NCI-H460 (cell line): ENCODE measurements around the gene C3orf20. TPM values are rescaled to one million over a fixed set of nuclear protein-coding genes. Genes with fewer than 3 reads are reported as not detected.

Experiments used
- DNase-seq: peaks from one replicate; pipeline ENCODE4 v3.0.0-alpha.2; 2016; ENCODE audit warnings: low read depth; ENCODE audit errors: extremely low read depth
- total RNA-seq: library from RNA; depleted of rRNA; stranded (reverse); fragments of >200 nt; shearing (Covaris generic); gene quantifications from 2 replicates; pipeline ENCODE4 v1.2.3, GENCODE V29; 2014

Gene C3orf20
- total RNA-seq, 1 experiment from 2014 or later, result not detected

DNA sequence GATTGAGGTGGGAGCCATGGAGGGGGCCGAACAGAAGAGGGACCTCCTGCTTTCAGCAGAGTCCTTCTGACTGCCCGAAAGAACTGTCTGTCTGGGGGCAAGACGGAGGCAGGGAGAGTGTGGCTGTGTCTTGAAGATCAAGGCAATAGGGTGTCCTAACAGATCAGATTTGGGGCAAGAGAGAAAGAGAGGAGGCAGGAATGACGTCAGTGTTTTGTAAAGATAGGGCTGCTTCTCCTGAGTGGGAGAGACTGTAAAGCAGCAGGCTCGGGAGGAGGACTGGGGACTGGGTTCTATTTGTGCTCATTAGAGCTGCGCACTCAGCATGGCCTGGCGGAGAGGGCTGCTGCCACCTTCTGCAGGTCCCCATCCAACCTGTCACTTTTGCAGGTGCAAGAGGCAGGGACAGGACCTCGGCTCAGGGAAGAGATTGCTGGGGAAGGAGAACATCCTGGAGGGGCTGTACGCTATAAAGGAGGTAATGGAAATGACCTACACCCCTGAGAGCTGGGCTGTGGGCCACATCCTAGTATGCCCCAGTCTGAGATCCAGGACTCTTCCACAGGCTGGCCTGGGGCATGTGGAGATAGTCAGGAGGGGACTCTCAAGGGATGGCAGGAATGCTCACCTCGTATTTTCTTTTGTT lies 114.8 kb downstream of the C3orf20 start:
- no peak for DNase-seq

DNA sequence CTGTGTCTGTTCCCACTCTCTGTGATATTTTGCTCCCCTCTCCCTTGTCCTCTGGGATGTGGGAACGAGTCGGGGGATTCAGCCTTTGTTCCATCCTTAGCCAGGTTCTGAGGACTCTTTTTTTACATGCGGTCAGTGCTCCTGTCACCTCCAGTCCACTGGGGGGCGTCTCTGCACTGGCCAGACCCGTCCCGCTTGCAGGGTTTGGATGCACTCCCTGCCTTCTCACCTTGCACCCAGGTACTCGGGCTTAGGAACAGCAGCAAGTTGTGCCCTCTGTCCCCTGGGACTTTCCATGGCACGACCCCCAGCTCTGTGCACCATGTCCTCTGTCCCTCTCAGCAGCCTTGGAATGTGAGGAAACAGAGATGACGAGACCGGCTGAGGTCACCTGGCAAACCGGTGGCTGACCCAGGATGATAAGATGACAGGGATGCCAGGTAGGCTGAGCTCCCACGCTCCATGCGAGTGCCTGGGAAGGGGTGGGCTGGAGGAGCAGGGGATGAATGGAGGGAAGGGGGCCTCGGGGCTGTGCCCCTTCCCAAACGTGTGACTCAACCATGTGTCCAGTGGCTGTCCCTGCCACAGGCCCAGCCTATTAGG lies 116.5 kb downstream of the C3orf20 start:
- DNase-seq, result peak; percentile 37

DNA sequence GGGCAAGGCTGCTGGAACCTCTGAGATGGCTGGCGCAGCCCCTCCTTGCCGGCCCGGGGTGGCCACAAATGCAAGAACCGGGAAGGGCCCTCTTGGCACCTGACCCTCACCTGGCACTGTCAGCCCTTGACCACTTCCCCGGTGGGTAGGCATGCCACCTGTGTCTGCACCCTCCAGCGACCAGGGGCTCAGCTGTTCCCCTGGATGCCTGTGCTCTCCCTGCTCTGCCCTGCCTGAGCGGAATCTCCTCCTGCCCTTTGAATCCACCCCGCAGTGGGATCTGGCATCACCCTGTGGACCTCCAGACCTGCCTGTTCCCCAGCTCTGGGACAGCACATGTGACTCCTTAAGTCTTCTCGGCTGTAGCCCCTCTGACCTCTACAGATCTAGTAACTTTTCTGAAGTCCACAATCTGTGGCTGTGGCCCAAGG lies 117.8 kb downstream of the C3orf20 start:
- no peak for DNase-seq

DNA sequence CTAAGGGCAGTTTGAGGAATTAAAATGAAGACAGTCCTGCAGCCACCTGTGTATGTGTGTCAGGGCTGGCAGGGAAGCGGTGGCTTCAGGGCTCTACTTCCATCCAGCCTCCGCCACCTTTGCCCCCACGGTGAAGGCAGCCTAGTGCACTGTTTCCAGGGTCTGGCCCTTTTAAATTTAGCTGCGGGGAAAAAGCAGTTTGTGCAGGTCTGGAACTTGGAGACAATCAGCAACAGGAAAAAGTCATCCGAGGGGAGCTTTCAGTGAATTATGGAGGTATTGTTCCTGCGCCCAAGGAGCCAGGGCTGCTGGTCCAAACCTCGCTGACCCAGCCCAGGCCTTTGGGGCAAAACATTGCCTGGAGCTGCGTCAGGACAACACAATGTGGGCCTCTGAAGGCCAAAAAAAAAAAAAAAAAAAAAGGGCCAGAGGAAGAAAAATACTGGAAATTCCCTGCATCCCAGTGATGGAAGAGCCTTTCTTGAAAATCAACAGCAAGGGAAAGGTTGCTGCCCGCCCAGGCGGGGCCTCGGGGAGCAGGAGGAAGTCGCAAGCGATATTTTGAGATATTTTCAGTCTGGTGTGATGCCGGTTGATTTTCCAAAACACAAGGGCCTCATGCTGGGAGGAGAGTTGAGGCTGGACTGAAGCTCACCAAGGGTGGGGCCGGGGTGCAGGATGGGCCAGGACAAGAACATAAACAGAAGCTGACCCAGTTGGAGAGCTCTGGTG lies 118.4 kb downstream of the C3orf20 start:
- DNase-seq, result no peak

DNA sequence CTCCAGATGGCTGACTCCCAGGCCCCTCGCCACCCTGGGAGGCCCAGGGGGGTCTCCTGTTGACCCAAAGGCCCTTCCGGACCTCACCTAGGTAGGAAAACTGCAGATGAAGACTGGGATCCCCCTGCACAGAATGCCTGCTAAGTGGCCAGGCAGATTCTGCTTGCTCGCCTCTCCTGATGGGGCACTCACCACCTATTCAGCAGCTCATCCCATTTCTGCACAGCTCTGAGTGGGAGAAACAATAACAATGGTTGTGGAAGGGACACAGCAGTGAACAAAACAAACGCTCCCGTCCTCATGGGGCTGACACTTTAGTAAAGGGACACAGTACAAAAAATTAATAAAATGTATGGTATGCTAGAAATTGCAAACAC lies 118.9 kb downstream of the C3orf20 start:
- DNase-seq, result no peak

DNA sequence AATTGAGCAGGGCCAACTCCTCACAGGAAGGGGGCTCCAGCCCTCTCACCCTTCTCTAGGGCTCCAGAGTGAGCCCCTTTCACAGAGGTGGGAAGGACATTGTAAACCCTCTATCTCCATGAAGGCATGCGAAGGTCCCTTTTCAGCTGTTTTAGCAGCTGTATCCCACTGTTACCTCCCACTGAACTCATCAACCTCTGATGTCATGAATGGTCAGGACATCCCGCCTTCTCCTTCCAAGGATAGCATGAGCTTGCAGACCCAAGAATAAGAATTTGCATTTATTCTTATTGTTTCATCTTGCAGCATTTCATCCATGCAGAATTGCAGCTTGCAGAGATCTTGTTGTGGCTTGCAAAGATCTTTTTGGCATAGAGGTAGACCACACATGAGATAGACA lies 119.5 kb downstream of the C3orf20 start:
- no peak for DNase-seq

DNA sequence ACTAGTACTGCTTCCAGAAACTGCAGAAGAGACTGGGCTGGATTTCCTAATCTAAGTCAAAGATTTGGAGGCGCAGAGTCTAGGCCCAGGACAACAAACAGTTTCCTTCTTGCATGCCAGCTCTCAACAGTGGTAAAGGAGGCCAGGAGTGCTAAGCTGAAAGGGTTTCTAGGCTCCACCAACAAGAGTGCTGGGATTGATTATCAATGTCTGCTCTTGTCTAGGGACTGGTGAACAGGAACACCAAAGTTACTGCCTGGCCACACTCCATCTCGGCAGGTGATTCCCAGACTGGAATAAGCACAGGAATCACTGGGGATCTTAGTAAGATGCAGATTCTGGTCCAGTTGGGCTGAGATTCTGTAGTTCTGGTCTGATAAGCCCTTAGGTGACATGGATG lies 121.1 kb downstream of the C3orf20 start:
- DNase-seq, result no peak

DNA sequence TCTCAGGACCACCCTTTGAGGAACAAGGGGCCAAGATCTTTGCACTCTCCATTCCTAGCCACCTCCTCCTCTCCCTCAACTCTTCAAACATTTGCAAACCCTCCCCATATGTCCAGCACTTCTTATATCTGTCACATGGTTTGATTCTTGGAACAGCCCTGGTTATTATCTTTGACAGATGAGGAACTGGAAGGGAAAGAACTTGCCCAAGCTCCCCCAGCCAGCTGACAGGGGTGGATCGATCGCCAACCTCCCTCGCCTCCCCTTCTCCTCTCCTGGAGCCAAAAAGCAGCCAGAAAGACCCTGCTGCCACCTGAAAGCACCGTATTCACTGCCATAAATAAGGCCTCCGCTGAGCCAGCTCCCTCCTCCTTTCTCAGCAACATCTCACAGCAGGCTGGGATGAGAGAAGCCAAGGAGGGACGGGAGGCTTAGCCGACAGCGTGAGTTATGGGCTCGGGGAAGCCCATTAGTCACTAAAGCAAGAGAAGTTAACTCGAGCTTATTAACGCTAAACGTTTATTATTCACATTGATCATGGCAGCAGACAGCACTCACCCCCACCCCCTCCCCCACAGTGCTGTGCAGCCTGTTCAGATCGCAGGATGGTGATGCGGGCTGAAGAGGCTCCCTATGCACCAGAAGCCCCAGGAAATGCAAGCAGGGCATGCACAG lies 121.6 kb downstream of the C3orf20 start:
- no peak for DNase-seq

DNA sequence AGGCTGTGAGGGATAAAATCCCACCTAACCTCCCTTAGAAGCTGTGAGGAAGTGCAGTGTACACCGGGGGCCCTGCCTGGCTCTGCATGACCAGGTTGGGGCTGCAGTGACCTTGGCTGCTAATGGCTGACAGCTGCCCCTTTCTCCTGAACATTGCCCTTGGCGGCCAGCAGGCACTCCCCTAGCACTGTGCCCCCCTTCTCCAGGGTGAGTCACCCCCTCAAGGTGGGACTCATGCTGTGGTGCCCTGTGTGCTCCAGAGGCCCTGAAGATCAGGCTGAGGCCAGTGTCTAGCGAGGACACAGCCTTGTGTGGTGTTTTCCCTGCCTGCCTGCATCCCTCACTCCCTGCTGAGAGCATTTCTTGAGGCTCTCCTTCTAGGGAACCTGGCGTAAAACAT lies 122.8 kb downstream of the C3orf20 start:
- DNase-seq, result no peak

DNA sequence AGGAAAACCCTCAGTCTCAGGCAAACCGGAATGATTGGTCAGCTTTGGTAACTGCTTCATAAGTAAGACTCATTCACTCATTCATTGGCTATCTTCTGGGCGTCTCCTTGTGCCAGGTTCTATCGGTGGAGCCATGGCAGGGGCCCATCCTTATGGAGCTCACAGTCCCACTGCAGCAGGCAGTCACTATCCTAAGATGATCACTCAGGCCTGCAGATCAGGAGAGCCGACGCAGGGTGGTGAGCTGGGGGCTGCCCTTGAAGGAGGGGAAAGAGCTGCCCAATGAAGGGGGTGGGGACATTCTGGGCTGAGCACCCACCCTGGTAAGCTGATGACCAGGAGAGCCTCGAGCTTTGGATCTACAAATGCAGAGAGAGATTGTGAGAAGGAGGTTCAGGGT lies 123.3 kb downstream of the C3orf20 start:
- no peak for DNase-seq

DNA sequence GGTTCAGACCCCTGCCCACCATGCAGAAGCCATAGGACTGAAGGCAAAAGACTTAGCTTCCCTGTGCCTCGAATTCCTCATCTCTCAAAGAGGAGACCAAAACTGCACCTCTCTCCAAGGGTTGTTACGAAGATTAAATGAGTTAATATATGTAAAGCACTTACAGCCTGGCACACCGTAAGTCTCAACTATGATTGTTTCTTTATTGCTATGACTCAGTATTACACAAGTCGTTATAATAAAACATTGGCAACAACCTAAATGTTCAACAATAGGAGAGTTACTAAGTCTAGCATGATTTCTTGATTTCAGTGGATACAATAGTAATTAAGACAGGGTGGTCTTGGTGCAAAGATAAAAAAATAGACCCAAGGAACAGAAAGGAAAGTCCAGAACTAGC lies 124.2 kb downstream of the C3orf20 start:
- DNase-seq, result no peak

DNA sequence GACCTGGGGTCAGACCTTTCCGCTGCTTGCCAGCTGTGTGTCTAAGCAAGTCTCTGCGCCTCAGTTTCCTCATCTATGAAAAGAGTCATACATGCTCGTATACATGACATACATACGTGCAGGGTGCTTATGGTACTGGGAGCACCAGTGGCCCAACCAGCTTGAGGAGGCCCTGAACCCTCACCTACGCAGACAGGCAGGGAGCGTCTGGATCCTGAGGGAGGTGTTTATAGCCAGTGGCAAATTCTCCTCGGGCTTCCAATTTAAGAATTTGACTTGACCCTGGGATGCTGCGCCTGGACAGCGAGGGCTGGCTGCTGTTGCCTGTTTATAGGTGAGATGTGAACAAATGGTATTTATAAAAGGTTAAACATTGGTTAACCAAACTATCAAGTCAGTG lies 126.1 kb downstream of the C3orf20 start:
- DNase-seq, result no peak

DNA sequence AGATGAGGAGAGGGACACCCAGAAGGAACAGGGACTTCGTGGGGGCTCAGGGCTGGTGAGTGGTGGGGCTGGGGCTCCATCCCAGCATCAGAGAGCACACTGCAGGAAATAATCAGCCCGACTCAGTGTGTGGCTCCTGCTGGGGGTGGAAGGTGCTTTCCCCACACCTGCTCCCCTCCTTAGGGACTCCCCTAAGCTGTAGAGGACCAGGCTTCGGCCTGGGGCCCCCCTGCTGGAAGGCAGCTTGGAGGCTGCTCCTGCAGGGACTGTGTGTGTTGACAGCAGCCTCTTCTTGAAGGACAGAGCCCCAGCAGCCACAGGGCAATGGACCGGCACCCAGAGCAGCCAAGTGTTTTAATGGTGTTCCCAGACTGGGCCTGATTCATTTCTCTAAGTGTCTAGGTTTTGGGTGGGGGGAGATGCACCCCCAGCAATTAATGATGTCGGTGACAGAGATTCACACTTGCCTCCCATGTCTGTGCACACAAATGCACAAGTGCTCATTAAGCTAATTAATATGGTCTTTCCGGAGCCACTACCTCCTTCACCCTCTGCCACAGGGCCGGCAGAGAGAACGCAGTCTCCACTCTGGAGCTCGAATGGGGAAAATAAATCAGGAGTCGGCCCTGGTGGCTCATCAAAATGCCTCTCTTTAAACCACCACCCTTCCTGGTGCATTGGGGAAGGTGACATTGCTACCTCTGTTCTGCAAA lies 126.9 kb downstream of the C3orf20 start:
- no peak for DNase-seq

DNA sequence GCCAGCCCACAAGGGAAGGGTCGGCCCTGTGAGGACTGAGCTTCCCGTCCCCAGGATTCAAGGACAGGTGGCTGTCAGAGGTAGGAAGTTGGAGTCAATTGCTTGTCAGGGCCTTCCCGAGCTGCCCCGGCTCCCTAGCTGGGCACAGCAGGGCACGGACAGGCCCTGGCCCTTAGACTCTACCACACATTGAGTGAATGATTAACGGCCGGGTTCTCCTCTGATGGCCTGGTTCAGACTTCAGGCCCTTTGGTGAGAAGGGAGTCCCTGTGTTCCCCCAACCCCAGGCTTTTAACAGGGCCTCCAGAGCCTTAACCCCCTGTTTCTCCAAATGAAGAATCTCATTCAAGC lies 127.4 kb downstream of the C3orf20 start:
- no peak for DNase-seq

DNA sequence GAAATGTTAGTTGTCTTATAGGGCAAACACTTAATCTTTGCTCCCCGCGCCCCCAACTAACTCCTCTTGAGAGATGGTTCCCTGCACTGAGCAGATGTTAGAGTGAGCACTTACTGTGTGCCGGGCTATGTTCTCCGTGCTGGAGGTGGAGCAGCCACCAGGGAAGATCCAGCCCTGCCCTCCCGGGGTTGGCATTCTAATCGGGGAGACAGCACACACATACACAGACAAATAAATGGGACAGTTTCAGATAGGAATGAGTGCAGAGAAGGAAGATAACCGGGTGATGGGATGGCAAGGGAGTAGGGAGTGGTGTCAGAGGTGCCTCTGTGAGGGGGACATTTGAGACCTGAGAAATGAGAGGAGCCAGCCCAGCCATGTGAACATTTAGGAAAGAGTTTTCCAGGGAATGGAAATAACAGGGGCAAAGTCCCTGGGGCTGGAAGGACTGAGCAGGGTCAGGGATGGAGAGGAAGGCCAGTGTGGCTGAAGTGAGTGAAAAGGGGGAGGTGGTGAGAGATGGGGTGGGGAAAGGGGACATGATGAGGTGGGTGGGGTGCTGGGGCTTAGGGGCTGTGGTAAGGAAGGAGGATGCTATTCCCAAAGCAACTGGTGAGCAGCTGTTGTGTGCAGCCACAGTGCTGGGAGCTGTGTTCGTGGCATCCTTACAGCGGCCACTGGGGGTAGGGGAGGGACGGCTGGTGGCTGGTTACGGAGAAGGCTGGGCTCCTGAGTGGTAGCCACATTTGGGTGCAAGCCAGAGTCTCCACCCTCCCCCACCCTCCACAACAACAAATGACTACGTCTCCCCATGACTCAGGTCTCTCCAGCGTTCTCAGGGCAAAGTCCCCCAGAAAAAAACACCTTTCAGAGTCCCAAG lies 128.4 kb downstream of the C3orf20 start:
- no peak for DNase-seq

DNA sequence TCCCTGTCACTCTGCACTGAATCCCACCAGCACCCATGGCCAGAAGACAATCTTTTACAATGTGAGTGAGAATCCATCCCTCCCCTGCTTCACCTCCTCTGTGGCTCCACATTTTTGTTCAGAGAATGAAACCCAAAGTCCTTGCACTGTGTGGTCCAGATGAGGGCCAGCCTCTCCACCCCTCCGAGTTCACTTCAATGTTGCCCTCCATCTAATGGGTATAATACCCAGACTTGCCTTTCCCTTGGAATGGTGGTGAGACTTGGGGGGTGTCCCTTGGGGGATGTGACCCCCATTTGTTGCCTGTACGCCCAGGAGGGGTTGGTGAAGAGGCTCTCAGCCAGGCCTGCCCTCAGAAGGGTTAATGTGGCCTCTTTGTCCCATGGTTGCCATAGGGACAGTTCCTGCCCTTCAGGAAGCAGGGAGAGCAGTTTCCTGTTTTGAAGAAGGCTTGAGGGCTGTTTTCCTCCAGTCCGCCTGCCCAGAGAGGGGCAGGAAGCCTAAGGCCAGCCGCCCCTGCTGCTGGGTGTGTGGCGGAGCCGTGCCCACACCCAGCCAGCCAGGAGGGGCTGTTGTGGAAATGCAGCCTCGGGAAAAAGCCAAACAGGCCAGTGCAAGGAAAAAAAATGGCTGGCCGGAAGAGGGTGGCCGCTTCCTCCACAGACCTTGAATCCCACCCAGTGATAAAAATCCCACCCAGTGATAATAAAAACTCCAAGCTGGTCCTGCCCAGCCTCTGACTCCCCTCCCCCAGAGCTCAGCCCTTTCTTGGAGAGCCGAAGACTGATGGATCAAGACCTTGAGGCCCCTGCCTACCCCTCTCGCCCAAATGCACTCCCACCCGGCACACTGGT lies 129.3 kb downstream of the C3orf20 start:
- no peak for DNase-seq

DNA sequence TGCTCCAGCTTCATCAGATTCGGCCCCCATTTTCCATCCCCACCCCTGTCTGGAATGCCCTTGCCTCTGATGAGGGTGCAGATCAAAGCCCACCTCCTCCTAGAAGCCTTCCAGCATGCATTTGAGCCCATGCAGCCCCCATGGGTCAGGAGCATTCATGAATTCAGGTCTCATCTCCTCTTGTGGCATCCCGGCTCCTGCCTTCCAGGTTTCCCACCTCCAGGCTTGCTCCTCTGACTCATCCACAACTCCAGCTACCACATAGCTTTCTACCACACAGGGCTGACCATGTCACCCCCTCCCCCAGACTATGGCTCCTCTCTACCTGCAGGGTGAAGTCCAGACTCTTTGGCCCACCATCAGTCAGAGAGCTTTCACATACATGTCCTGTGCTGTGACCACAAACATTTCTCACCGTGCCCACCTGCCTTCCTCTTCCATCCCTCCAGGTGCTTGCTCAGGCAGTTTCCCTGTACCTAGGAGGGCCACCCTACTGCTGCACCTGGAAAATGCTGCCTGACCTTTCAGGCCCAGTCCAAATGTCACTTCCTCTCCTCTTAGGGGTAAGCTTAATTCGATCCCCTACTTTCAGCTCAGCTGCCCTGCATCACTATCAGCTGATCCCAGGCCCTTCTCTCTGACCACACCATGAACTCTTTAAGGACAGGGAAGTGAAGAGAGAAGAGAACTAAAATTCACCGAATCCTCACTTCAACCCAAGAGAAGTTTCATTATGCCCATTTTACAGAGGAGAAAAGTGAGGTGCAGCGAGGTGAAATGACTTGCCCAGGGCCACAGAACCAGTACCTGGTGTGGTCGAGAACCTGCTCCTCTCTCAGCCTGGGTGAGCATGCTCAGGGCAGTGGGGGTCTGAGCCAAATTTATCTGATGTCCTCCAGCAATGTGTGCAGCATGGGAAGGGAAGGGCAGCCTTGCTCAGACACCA lies 130.2 kb downstream of the C3orf20 start:
- no peak for DNase-seq

DNA sequence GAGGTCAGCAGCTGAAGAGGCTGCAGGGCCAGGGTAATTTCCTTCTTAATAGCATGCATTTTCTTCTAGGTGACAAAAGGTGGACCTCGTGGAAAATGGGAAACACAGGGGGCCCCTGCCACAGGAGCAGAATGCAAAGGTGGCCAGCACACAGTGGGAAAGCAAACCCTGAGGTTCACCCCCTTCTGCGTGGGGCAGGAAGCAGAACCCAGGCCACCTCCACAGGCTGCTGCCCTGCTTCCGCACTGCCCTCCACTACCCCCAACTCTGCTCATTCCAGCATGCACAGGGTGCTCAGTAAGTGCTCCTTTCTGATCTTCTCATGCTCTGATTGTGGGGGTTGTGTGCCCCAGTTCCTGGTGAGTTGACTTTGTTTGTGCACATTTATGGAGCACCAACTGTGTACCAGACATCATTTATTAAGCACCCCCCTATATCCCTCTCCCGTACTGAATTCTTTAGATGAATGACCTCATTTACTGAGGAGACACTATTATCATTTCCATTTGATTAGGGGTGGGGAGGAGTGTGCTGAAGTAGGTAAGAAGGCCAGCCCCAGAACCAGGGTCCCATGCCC lies 131.1 kb downstream of the C3orf20 start:
- DNase-seq, result no peak
